H1 (cell line): Measurements from ENCODE around the gene GDAP2. TPM values are rescaled to one million over a fixed set of nuclear protein-coding genes. Genes with fewer than 3 reads are reported as not detected.

Experiments used
- CTCF ChIA-PET: fragments of 300-600 bp; sonication (Branson Sonifier 250); formaldehyde crosslinking; loops from one replicate; lab custom pipeline; 2021; ENCODE audit not compliant: partially characterized antibody; lab: Charles Lee
- POLR2A ChIA-PET: fragments of 300-600 bp; sonication (Branson Sonifier 250); formaldehyde crosslinking; loops from one replicate; lab custom pipeline; 2021; ENCODE audit warnings: inconsistent platforms; ENCODE audit not compliant: partially characterized antibody; lab: Charles Lee
- DNase-seq, 2 experiments: peaks; one replicate each; pipeline versions ENCODE4 v3.0.0 to v3.0.0-alpha.2; 2010 to 2022; ENCODE audit warnings: low spot score in 2 of 2, low read depth in 1 of 2, mixed read lengths in 1 of 2
- FAIRE-seq: peaks from 2 replicates; lab custom pipeline; 2011; peaks lifted over from hg19 to GRCh38; lab: Jason Lieb, UNC
- H2AFZ ChIP-seq: 2 replicates; pipeline ENCODE4 v1.8.1; 2012; ENCODE audit warnings: low read length, inconsistent platforms
- H2AK5ac ChIP-seq: 2 replicates; pipeline ENCODE4 v1.6.1; 2013; ENCODE audit warnings: low read depth, low read length
- H2BK120ac ChIP-seq: replicated peaks from 2 replicates; pipeline ENCODE3; 2013; ENCODE audit warnings: low read depth, low read length, inconsistent platforms
- H2BK12ac ChIP-seq: 2 replicates; pipeline ENCODE4 v1.6.1; 2013; ENCODE audit warnings: low read depth, low read length
- H2BK15ac ChIP-seq: 2 replicates; pipeline ENCODE4 v1.6.1; 2013; ENCODE audit warnings: low read length
- H2BK20ac ChIP-seq: 2 replicates; pipeline ENCODE4 v1.6.1; 2013; ENCODE audit warnings: low read length
- H2BK5ac ChIP-seq: 2 replicates; pipeline ENCODE4 v1.6.1; 2013; ENCODE audit warnings: low read depth, low read length
- H3K14ac ChIP-seq: 2 replicates; pipeline ENCODE4 v1.6.1; 2013; ENCODE audit warnings: inconsistent platforms; ENCODE audit not compliant: insufficient read length
- H3K18ac ChIP-seq: 2 replicates; pipeline ENCODE4 v1.6.1; 2013; ENCODE audit warnings: low read length; ENCODE audit errors: extremely low read depth
- H3K23ac ChIP-seq: 2 replicates; pipeline ENCODE4 v1.6.1; 2013; ENCODE audit warnings: inconsistent platforms; ENCODE audit not compliant: insufficient read length
- H3K23me2 ChIP-seq: 2 replicates; pipeline ENCODE4 v1.6.1; 2013; ENCODE audit warnings: low read depth, low read length
- H3K27ac ChIP-seq: 2 replicates; pipeline ENCODE4 v1.6.1; 2011; ENCODE audit warnings: low read depth, low read length, inconsistent platforms
- H3K27me3 ChIP-seq, 4 experiments: replicated peaks in 1 of 4; 1 replicate in 1 of 4; 2 replicates in 3 of 4; pipeline versions ENCODE4 v1.6.1 to v1.8.1; 2011 to 2013; ENCODE audit warnings: low read length in 3 of 4, mild to moderate bottlenecking in 3 of 4, inconsistent platforms in 2 of 4, mixed read lengths in 2 of 4, moderate library complexity in 1 of 4; ENCODE audit not compliant: control insufficient read depth in 3 of 4, insufficient read depth in 3 of 4; ENCODE audit errors: extremely low read depth in 1 of 4
- H3K36me3 ChIP-seq, 4 experiments: 2 replicates each; pipeline versions ENCODE4 v1.6.1 to v1.8.1; 2011 to 2013; ENCODE audit warnings: mild to moderate bottlenecking in 4 of 4, low read length in 3 of 4, moderate library complexity in 2 of 4, control low read depth in 1 of 4, inconsistent platforms in 1 of 4; ENCODE audit not compliant: insufficient read depth in 4 of 4, control insufficient read depth in 2 of 4
- H3K4ac ChIP-seq: replicated peaks from 2 replicates; pipeline ENCODE3; 2013; ENCODE audit warnings: low read length, low read depth, mixed read lengths, inconsistent platforms; ENCODE audit not compliant: insufficient read length
- H3K4me1 ChIP-seq, 4 experiments: replicated peaks in 1 of 4; 1 replicate in 1 of 4; 2 replicates in 3 of 4; pipeline versions ENCODE4 v1.6.1 to v1.8.1; 2011 to 2013; ENCODE audit warnings: low read length in 3 of 4, inconsistent platforms in 2 of 4, mixed read lengths in 1 of 4; ENCODE audit not compliant: insufficient read depth in 4 of 4, control insufficient read depth in 3 of 4
- H3K4me2 ChIP-seq, 2 experiments: 2 replicates each; pipeline versions ENCODE4 v1.6.1 to v1.8.1; 2011 to 2013; ENCODE audit warnings: low read depth in 2 of 2, low read length in 2 of 2, control low read depth in 1 of 2, inconsistent platforms in 1 of 2, mild to moderate bottlenecking in 1 of 2; ENCODE audit not compliant: insufficient read depth in 1 of 2
- H3K4me3 ChIP-seq, 4 experiments: fragments of 200-600, 300-600 bp in 1 of 4; sonication (generic), shearing (Covaris generic), sonication (Bioruptor Twin) in 1 of 4; 2 replicates each; pipeline versions ENCODE4 v1.5.1 to v1.8.1; 2011 to 2016; ENCODE audit warnings: low read length in 4 of 4, low read depth in 3 of 4, control low read depth in 2 of 4, inconsistent platforms in 2 of 4, mild to moderate bottlenecking in 2 of 4, mixed read lengths in 1 of 4, moderate library complexity in 1 of 4; ENCODE audit not compliant: insufficient read depth in 2 of 4; ENCODE audit errors: extremely low read depth in 1 of 4
- H3K56ac ChIP-seq: replicated peaks from 2 replicates; pipeline ENCODE3; 2013; ENCODE audit warnings: low read depth, mild to moderate bottlenecking, mixed read lengths, low read length, inconsistent platforms; ENCODE audit not compliant: insufficient read length
- H3K79me1 ChIP-seq: 2 replicates; pipeline ENCODE4 v1.6.1; 2013; ENCODE audit warnings: low read depth, low read length, control low read depth
- H3K79me2 ChIP-seq, 2 experiments: 2 replicates each; pipeline versions ENCODE4 v1.6.1 to v1.8.1; 2012 to 2013; ENCODE audit warnings: low read length in 2 of 2, mild to moderate bottlenecking in 2 of 2, inconsistent platforms in 1 of 2; ENCODE audit not compliant: insufficient read depth in 2 of 2, control insufficient read depth in 1 of 2
- H3K9ac ChIP-seq, 4 experiments: replicated peaks in 1 of 4; 1 replicate in 1 of 4; 2 replicates in 3 of 4; pipeline versions ENCODE4 v1.6.1 to v1.8.1; 2011 to 2013; ENCODE audit warnings: low read depth in 3 of 4, low read length in 3 of 4, control low read depth in 2 of 4, mild to moderate bottlenecking in 2 of 4, moderate library complexity in 2 of 4, inconsistent platforms in 1 of 4; ENCODE audit errors: extremely low read depth in 1 of 4
- H3K9me3 ChIP-seq, 2 experiments: 2 replicates each; pipeline versions ENCODE4 v1.6.1 to v1.8.1; 2012 to 2013; ENCODE audit warnings: mild to moderate bottlenecking in 2 of 2, moderate library complexity in 2 of 2, control low read depth in 1 of 2, inconsistent platforms in 1 of 2, low read depth in 1 of 2, low read length in 1 of 2, mixed read lengths in 1 of 2; ENCODE audit not compliant: insufficient read depth in 2 of 2
- H4K20me1 ChIP-seq, 2 experiments: replicated peaks in 1 of 2; 2 replicates each; pipeline versions ENCODE3 to v1.8.1; 2011 to 2013; ENCODE audit warnings: inconsistent platforms in 2 of 2, low read length in 2 of 2, mild to moderate bottlenecking in 1 of 2; ENCODE audit not compliant: insufficient read depth in 2 of 2, control insufficient read depth in 1 of 2
- H4K5ac ChIP-seq: 2 replicates; pipeline ENCODE4 v1.6.1; 2013; ENCODE audit warnings: low read length, low read depth, mixed read lengths, inconsistent platforms; ENCODE audit not compliant: insufficient read length
- H4K8ac ChIP-seq: 2 replicates; pipeline ENCODE4 v1.8.0; 2013; ENCODE audit warnings: mild to moderate bottlenecking, moderate library complexity, low read length, inconsistent platforms; ENCODE audit not compliant: insufficient read depth; ENCODE audit errors: extremely low read depth
- H4K91ac ChIP-seq: replicated peaks from 2 replicates; pipeline ENCODE3; 2013; ENCODE audit warnings: low read length, mixed read lengths, inconsistent platforms; ENCODE audit not compliant: insufficient read length
- GABPA ChIP-seq: IDR thresholded peaks from 2 replicates; pipeline ENCODE4 v1.6.1; 2011; ENCODE audit warnings: mild to moderate bottlenecking, low read length, moderate library complexity, borderline replicate concordance; ENCODE audit not compliant: insufficient read depth
- GTF2F1 ChIP-seq: IDR thresholded peaks from 2 replicates; pipeline ENCODE4 v1.6.1; 2012; ENCODE audit warnings: low read depth, low read length, improper control_type of control experiment, borderline replicate concordance
- JUND ChIP-seq: IDR thresholded peaks from 2 replicates; pipeline ENCODE4 v1.6.1; 2011; ENCODE audit warnings: mild to moderate bottlenecking, improper control_type of control experiment, low read length
- KDM1A ChIP-seq: fragments of 200-600, 300-600 bp; sonication (generic); IDR thresholded peaks from 2 replicates; pipeline ENCODE4 v1.7.1; 2016; ENCODE audit warnings: mild to moderate bottlenecking, low read length, borderline replicate concordance
- KDM5A ChIP-seq: fragments of 200-600 bp; IDR thresholded peaks from 2 replicates; pipeline ENCODE4 v1.7.1; 2012; ENCODE audit warnings: mild to moderate bottlenecking, low read length, inconsistent platforms, mixed read lengths
- SP4 ChIP-seq: IDR thresholded peaks from 2 replicates; pipeline ENCODE4 v1.6.1; 2012; ENCODE audit warnings: low read length, inconsistent platforms
- TCF12 ChIP-seq: IDR thresholded peaks from 2 replicates; pipeline ENCODE4 v1.6.1; 2011; ENCODE audit warnings: low read depth, mild to moderate bottlenecking, low read length
- WGBS, 2 experiments: shearing (Covaris generic) in 1 of 2; methylation state at CpG; one replicate each; pipeline versions ENCODE4 v1.1.6 to v1.1.7; 2013 to 2015; ENCODE audit warnings: low lambda C conversion rate in 2 of 2, mixed read lengths in 2 of 2, inconsistent platforms in 1 of 2, low coverage in 1 of 2, missing lambda C conversion rate in 1 of 2; ENCODE audit not compliant: insufficient replicate concordance in 2 of 2, insufficient coverage in 1 of 2, insufficient read length in 1 of 2; ENCODE audit errors: extremely low coverage in 1 of 2, missing lambda C conversion rate in 1 of 2; 5-methylcytosine and 5-hydroxymethylcytosine counted together
- polyA plus RNA-seq, 7 experiments: library from polyadenylated mRNA; depleted of rRNA in 3 of 7; stranded (reverse) in 5 of 7; unstranded in 2 of 7; fragments of >200 nt in 5 of 7; fragments of 200-250 nt in 2 of 7; gene quantifications; 1 replicate in 5 of 7; 2 replicates in 1 of 7; 4 replicates in 1 of 7; pipeline versions ENCODE4 v1.2.1 to v1.2.3, GENCODE V29; 2011 to 2013; ENCODE audit warnings: missing spikeins in 2 of 7, mixed read lengths in 2 of 7
- total RNA-seq: library from RNA; stranded (reverse); fragmentation: NEBNext Ultra II Directional; extraction: Animal tissue kit (Norgen Biotek cat#: 25700); gene quantifications from 2 replicates; pipeline ENCODE4 v1.2.1, GENCODE V29; 2021

The GDAP2 gene
- total and polyA plus RNA-seq, 2 of the 8 experiments (the other 6 are each of a cell fraction or from before 2014, with no cell fraction given): 8.6 to 27.8 TPM

DNA sequence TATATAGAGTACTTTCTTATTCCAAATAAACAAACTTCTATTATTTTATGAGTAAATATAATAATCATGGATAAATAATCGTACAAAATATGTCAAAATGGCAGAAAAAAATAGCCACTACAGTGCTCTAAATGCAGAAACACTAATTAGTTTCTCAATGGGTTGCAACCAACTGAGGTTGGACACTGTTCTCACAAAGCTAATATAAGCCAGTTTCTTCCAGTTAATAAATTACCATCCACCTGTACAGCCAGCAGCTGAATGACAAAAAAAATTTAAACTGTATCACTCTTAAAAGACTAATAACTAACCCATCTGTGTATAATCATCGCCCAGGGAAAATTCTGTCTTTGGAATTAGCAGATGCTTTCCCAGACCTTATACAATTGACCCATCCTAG is 36.9 kb downstream of the GDAP2 start:
- Histone ChIP-seq H3K23me2 (no peaks in the 10 kb centered on the region), H3K79me2 (no peaks in the 10 kb centered on the region), H2BK15ac (no peak overlapping the region), H3K14ac (no peak overlapping the region), H2AK5ac (no peak overlapping the region), H3K9ac (no peak overlapping the region), H3K18ac (no peak overlapping the region), H3K27ac (no peak overlapping the region), H3K9me3 (no peaks in the 10 kb centered on the region), H4K5ac (no peak overlapping the region), H3K4me1 (no peaks in the 10 kb centered on the region), H3K79me1 (no peaks in the 10 kb centered on the region), H3K56ac (no peak overlapping the region), H2BK5ac (no peak overlapping the region), H3K36me3 (peaks cover 0 to 12% (median 3%) of the 10 kb centered on the region in 4 experiments; a peak in 4 of 8 replicates), H4K8ac (no peak overlapping the region), H2BK20ac (no peak overlapping the region), H2BK120ac (no peak overlapping the region), H4K20me1 (no peaks in the 10 kb centered on the region), H4K91ac (no peak overlapping the region), H2BK12ac (no peak overlapping the region), H3K23ac (no peak overlapping the region), H3K4me3 (no peak overlapping the region), H3K4ac (no peak overlapping the region), H3K4me2 (no peak overlapping the region), H2AFZ (no peak overlapping the region), H3K27me3 (no peaks in the 10 kb centered on the region)
- FAIRE-seq: no peak
- TF ChIP-seq KDM1A: no peak
- TF ChIP-seq KDM5A: no peak
- TF ChIP-seq GTF2F1: no peak
- TF ChIP-seq GABPA: no peak
- TF ChIP-seq SP4: no peak
- no peak for TF ChIP-seq JUND
- TF ChIP-seq TCF12: no peak
- 91% methylated on average over 2 of the region's 2 CpGs; no CpG with 5 or more reads in 1 of the 2 experiments for WGBS, 2 experiments
- ChIA-PET POLR2A (no interaction called here), CTCF (interaction anchor here (1.1 kb wide), 1 partner anchor 13 kb away, joined by 4 read pairs; no protein-coding TSS in a partner anchor)
- DNase-seq: no peak
